NCI-H748 treated with DMSO at 0.1 percent for 48 hours (cell line): ENCODE measurements around the gene DNHD1.

Experiments used
- DNase-seq: peaks from one replicate; lab custom pipeline; 2025; lab: John Stamatoyannopoulos, UW

DNHD1 gene, protein sequence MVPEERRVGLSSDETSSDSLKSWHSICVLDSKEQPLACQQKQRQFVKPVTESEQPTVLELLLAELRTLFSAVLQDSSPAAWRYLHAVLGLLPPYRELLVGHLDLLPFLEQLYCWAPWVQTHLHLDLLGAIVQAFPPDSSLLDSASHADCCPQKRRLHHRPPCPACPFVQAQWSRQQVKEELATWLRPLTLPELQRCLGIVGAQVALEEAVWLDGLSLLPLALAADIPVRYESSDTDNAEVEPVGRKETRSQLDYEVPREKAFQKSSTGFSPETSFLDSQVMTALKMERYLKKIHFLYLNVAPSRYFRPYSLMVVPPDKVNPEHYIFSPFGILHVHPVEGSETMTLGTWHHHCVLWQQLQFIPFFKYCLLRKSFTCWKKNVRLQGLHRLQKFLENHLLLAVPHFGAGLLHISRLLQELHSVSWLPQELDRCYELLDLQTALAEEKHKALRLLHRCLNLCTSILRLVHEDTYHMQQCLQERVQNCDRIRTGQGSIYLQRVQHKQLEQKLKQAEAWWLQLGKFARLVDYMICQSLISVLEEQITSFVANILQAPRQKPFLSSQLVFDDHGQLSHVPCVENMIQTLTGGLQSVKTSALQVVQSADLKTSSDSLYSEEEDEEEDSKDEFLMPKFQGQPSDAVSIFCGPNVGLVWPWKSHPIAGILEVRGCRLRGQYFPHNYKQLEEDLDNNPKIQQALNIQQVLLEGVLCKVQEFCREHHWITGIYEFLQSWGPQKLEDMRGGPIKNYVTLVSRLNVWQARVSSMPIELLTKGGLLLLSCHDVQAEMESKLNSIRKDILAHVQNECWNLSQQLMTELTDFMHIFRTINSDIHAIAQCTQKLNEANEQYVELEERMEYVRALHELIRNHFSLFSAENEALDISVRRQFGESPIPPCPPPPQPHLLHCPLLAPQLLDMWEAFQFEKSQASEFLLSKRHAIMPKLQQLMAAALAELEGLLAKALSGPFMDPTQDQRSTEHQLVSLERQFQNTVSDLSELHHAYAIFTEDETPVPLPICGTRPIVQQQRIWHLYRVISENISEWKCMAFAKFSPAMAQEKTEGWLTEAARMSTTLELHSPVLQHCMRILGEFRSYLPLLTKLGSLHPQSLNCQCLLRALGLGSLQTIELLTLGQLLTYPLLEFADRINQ (N-terminal part only)

DNA sequence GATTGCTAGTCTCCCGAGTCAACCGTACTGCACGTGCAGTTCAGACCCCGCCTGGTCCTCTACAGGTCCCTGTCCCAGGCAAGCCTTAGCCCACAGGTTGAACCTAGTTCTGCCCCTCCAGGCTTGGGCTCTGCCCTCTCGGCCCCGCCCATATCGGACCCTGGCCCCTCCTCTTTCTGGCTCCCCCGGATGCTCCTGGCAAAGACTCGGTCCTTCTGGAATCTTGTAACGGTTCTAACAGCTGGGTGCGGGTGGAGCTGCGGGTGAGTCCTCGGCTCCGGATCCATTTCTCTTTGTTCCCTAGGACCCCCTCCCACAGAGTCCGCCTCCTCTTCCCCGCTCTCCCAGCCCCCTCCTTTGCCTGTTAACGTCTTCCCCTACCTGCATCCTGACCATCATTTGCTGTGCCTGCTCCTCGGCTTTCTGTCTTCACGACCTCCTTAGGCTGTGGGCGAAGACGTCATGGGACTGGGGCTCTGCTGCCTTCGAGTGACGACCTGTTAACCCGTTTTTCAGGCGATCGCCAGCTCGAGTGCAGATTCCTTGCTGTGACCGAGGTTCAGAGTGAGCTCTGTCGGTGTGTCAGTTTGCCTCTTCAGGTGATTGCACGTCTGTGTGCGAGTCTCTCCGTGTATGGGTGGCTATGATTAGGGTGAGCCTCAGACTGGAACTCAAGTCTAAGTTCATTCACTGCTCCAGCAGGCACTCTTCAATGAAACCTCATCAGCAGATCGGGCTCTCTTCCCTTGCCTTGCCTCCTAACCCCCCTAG lies at the start of gene DNHD1:
TSS of gene DNHD1 (plus strand) at position 212 of the 771 bp plus-strand sequence. CDS start 936 bp downstream, outside the sequence.
- DNase-seq: no peak

- no peak for DNase-seq
These were observed 48.5 kb upstream of the DNHD1 start for GRCh38 chr11:6448574-6448973.

DNA sequence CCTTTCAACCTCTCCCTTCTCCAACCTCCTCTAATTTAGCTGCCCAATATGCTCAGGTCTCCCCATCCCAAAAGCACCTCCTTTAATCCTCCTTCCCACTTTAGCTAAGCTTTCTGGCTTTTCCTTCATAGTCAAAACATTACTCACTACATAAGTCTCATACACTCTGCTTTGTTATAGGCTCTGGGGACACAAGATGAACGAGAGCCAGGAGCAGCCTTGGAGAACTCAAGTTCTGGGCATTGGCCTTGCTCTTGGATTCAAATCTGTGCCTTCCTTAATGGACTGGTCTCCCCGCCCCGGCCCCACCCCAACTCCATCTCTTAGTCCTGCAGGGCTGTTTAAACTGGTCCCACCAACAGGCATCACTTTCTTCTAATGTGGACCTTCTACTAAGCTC lies 44.9 kb upstream of the DNHD1 start:
- DNase-seq: no peak

DNA sequence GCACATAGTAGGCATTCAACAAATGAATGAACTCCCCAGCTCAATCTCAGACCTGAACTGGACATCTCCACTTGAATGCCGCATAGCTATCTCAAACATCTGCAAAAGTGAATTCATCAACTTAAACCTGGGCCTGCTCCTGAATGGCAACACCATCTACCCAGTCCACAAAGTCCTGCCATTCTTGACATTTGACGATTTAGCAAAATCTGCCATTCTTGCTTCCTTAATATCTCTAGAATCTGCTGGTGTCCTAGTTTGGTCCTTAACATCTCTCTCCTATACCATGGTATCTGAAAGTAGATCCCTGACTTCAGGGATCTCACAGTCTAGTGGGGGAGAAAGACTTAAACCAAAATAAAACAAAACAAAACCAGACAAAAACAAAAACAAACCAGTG lies 43.9 kb upstream of the DNHD1 start:
- DNase-seq: no peak

DNA sequence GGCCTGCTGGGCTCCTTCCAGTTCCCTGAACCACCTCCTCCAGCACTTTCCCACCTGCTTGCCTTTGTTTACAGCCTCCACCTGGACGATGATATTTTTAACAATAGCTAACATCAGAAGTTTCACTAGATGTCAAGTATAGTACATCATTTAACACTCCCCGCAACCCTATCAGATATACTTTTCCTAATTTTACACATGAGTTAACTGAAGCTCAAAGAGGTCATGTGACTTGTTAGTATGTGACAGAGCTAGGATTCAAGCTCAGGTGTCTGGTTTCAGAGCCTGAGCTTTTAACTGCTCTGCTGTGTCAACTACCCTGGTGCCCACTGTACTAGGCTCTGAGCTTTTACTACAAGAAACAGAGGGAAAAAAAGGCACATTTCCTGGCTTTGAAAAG lies 42.0 kb upstream of the DNHD1 start:
- no peak for DNase-seq

DNA sequence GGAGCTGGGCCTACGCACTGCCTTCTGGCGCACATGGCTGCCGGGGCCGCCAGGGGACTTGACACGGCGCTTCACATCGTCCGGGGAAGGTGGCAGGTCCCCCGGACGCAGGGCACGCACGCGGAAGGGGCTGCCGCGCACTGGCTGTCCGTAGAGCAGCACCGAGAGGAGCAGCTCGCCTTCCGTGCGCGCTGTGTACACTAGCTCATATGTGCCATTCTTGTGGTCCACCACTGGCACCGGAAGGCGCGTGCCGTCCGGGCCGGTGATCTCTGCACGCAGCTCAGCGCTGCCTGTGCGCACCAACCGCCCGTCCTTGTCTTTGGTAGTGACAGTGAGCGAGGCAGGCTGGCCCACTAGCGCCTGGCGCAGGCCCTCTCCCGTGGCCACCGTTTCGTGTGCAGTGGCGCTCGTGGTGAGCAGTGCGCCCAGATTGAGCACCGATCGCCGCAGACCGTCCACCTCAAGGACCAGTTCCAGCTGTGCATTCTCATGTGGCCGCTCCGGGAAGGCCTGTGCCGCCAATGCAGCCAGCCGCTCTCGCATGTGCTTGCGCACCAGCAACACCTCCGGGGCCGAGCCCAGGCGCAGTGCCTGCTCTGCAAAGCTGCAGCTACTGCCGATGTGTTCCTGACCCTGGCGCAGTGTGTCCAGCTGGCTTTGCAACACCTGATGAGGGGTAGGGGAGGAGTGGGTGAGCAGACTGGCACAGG lies 40.6 kb upstream of the DNHD1 start:
- DNase-seq: no peak

DNA sequence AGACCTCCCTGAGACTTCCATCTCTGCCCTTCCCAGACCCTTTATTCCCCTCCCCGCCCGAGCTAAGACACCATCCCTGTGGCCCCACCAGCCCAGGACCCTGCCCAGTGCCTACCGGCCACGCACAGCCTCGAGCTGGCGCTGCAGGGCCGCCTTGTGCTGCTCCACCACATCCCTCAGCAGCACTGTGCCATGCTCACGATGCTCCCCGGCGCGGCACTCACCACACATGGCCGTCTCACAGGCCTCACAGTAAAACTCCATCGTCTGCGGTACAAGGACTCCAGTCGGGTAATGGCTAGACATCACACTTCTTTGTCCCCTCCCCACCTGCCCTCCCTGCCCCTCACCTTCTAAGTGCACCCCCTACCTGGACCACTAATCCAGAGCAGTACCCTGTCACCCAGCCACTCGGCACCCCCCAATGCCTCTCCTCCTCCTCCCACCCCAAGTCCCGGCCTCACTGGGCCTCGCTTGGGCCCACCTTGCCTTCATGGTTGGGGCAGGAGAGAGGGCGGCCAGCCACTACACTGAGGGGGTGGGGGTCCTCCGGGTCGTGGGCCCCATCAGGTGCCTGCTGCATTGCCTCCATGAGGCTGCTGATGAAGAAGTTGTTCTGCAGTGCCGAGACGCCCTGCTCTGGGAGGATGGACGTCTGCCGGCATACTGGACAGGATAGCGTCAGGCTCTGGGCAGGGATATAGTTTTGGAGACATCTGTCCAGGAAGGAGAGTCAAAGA lies 39.3 kb upstream of the DNHD1 start:
- no peak for DNase-seq

GRCh38 chr11:6458352-6459098 lies 38.6 kb upstream of the DNHD1 start:
- DNase-seq: no peak

GRCh38 chr11:6459099-6459450 lies 38.0 kb upstream of the DNHD1 start:
- DNase-seq: no peak

DNA sequence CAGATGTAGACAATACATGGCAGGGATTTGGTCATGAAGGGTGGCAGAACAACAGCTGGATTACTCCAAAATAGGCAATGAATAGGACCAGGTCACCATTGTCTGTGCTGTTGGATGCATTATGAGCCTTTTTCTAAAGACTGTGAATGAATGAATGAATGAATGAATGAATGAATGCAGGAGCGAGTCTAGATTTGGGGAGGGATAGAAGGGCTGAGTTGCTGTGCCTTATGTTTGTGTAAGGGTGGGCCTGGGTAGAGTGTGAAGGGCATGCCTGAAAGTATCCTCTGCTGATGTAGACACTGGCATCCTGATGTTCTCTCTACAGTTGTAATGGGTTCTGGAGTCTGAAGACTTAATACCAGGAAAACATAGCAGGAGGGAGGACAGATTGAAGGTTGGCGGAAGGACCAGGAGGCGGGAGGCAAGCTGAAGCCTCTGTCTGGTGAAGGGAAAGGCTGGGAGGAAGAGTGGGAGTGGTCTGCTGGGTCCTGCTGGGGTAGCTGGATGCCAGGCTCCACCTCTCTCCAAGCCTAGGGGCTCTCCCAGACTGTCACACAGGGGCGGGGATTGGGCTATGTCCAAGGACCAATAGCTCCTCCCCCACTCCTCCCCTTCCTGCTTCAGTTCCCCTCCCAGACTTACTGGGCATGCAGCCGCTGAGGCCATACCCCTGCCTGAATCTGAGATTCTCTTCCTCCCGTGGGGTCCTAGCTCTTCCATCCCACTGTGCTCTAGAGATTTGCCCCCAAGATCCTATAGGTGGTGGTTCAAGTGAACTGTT lies 28.2 kb upstream of the DNHD1 start:
- peak; percentile 66 for DNase-seq

GRCh38 chr11:6469599-6469998 lies 27.5 kb upstream of the DNHD1 start:
- no peak for DNase-seq

GRCh38 chr11:6472934-6473333 lies 24.1 kb upstream of the DNHD1 start:
- DNase-seq: no peak

DNA sequence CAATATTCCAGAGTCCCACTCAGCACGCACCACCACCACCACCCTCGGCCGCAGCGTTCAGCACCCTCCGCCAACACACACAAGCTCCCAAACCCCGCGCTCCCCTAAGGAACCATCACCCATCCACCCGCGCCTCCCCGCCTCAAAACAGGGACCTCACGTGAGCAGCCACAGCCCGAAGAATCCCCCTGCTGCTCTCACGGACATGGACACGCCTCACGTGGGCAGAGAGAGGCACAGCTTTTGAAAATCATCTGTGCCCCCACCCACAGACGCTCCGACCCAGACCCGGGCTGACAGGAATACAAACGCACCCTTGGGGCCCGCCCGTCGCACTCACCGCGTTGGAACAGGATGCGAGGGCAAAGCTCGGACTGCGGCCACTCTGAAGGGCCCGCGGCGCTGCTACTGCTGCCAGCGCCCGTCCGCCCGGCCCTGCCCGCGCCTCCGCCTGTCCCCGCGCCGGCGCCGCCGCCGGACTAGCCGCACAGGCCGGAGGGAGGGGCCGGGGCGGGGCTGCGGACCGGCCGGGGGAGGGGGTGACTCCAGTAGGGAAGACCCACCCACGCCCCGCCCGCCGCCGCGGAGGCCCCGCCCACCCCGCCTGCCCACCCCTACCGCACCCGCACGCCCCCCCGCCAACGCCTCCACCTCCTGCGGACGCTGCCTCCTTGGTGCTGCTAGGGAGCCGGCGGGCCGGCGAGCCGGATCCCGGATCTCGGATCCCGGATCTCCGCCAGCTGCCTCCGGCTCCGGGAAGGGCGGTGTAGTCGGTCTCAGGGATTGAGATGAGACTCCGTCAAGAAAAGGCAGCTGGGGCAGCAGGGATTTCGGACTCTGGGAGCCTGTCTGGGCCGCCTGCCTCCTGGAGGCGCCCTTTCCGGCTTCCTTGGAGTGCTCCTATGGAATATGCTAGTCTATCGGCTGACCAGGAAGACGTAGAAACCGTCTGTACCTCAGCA lies 23.3 kb upstream of the DNHD1 start, which contains the start of gene TRIM3:
TSS of gene TRIM3 (minus strand) at position 491 of the 962 bp plus-strand sequence. CDS start 8,246 bp downstream, outside the sequence.
- peak; percentile 63 for DNase-seq

DNA sequence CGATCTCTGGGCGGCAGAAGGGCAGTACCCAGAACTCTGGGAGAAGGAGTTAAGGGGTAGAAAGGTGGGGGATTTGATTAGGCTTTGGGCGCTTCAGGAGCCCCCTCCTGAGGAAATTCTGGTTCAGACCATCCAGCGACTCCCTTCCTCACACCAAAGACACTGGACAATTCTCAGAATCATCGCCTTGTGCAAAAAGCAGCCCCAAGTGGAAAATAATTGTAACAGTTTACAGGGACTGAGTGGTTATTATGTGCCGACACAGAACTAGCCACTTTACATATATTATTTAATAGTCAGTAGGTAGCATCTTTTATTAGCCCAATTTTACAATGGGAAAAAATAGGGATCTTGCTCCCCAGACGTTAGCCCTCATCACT lies 22.7 kb upstream of the DNHD1 start:
- DNase-seq: no peak

DNA sequence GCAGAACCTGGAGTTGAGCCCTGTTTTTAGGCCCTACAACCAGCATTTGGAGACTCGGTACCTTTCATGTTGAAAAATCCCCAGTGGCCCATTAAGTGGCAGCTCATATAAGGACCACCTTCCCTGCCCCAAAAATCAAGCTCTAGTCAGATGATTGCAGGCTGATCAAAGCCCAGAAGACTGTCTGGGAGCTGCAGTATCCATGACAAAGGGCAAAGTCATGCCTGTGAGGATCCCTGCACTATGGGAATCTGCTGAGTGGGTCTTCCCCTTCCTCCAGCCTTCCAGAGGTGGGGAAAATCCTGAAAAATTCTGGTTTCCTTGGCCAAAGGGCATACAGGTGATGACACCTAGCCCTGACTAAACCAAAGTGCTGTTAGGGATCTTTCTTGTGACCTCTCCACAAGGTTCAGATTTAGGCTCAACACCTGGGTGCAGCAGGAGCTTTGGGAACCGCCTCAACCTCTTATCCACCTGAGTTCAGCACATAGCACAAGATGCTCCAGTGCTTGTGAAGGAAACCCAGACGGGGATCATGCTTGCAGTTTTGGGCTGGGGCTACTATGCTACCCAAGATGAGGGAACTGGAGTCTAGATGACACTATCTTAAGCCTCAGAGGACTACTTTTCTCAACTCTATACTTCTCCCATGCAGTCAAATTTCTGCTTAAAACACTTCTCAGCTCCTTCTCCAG lies 22.1 kb upstream of the DNHD1 start:
- DNase-seq: no peak

DNA sequence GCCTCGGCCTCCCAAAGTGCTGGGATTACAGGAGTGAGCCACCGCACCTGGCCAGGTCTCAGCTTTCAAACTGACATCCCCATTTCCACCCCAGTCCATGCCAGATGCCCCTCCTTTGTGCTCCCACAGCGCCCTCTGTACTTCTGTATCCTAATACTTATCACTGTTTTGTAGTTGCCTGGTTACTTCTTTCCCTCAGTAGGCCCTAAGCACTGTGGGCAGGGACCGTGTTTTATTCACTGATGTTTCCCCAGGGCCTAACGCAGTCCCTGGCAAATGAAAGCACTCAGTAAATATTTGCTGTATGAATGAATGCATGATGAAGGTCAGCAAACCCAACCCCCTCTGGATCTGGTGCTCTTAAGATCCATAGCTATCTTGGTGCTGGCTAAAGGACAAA lies 21.1 kb upstream of the DNHD1 start:
- peak; percentile 31 for DNase-seq

GRCh38 chr11:6476571-6476970 lies 20.5 kb upstream of the DNHD1 start:
- no peak for DNase-seq
